ENCODE results near the gene BRD3. TPM values are rescaled to one million over a fixed set of nuclear protein-coding genes. Genes with fewer than 3 reads are reported as not detected.

BRD3 gene
- total RNA-seq, 1 experiment from 2014 or later: 47.3 TPM

GRCh38 chr9:134041649-134041962 lies 26.2 kb downstream of the BRD3 start:
- Histone ChIP-seq H3K9me2 (ENCODE audit: insufficient read depth) (no peaks in the 10 kb centered on the region), H3K4me3 (no peak overlapping the region), H3K79me2 (ENCODE audit: low read depth) (no peaks in the 10 kb centered on the region), H2AFZ (no peak overlapping the region), H3K4me2 (no peak overlapping the region), H3F3A (ENCODE audit: insufficient read depth, low read depth) (no peaks in the 10 kb centered on the region), H3K9me3 (ENCODE audit: insufficient read depth, low read depth) (no peaks in the 10 kb centered on the region), H3K27me3 (ENCODE audit: insufficient read depth, low read depth) (no peaks in the 10 kb centered on the region), H3K27ac (no peak overlapping the region), H4K20me1 (ENCODE audit: insufficient read depth) (peaks cover 9% of the 10 kb centered on the region), H3K4me1 (replicated peaks; ENCODE audit: insufficient read depth) (no peaks in the 10 kb centered on the region), H3K36me3 (ENCODE audit: low read depth) (no peaks in the 10 kb centered on the region; the same call in 1 of the 2 replicates)
- no peak for DNase-seq
- CTCF ChIA-PET: interaction anchor here (0.6 kb wide), 1 partner anchor 16 kb away, joined by 5 read pairs; the partner anchor contains the start of gene BRD3OS
- TF ChIP-seq CTCF (conservative IDR thresholded peaks at IDR 0.05) (no peak), EZH2 (IDR thresholded peaks at IDR 0.05; ENCODE audit: low read depth) (no peak)
- intact Hi-C loops (cut with micrococcal nuclease; ENCODE audit: unreplicated experiment): no loop called here
- no TSS peak for BruUV-seq (replicated peaks)
- POLR2A ChIA-PET (ENCODE audit: unreplicated experiment): no interaction called here

GRCh38 chr9:134040781-134041648 lies 26.8 kb downstream of the BRD3 start:
- Histone ChIP-seq H3K9me2 (ENCODE audit: insufficient read depth) (no peaks in the 10 kb centered on the region), H3K27ac (no peak overlapping the region), H3K4me1 (replicated peaks; ENCODE audit: insufficient read depth) (no peaks in the 10 kb centered on the region), H3K4me3 (no peak overlapping the region), H3K9me3 (ENCODE audit: insufficient read depth, low read depth) (no peaks in the 10 kb centered on the region), H3K4me2 (no peak overlapping the region), H4K20me1 (ENCODE audit: insufficient read depth) (peaks cover 9% of the 10 kb centered on the region), H3K27me3 (ENCODE audit: insufficient read depth, low read depth) (no peaks in the 10 kb centered on the region), H2AFZ (no peak overlapping the region), H3K79me2 (ENCODE audit: low read depth) (no peaks in the 10 kb centered on the region), H3F3A (ENCODE audit: insufficient read depth, low read depth) (no peaks in the 10 kb centered on the region), H3K36me3 (ENCODE audit: low read depth) (no peaks in the 10 kb centered on the region; the same call in 1 of the 2 replicates)
- intact Hi-C loops (cut with micrococcal nuclease; ENCODE audit: unreplicated experiment): no loop called here
- no peak for TF ChIP-seq EZH2 (IDR thresholded peaks at IDR 0.05; ENCODE audit: low read depth)
- TF ChIP-seq CTCF (conservative IDR thresholded peaks at IDR 0.05): no peak
- DNase-seq: no peak
- no TSS peak for BruUV-seq (replicated peaks)
- CTCF ChIA-PET: interaction anchor here (0.6 kb wide), 1 partner anchor 388 kb away, joined by 4 read pairs; no protein-coding TSS in a partner anchor
- POLR2A ChIA-PET (ENCODE audit: unreplicated experiment): no interaction called here

- no peaks in the 10 kb centered on the region for H3K79me2 ChIP-seq (ENCODE audit: low read depth)
- H3K9me2 ChIP-seq (ENCODE audit: insufficient read depth): no peaks in the 10 kb centered on the region
- H3K4me1 ChIP-seq (replicated peaks; ENCODE audit: insufficient read depth): no peaks in the 10 kb centered on the region
- no peak overlapping the region for H3K27ac ChIP-seq
- no peaks in the 10 kb centered on the region for H3F3A ChIP-seq (ENCODE audit: insufficient read depth, low read depth)
- peaks cover 9% of the 10 kb centered on the region for H4K20me1 ChIP-seq (ENCODE audit: insufficient read depth)
- no peaks in the 10 kb centered on the region for H3K9me3 ChIP-seq (ENCODE audit: insufficient read depth, low read depth)
- CTCF ChIA-PET: interaction anchor here (0.6 kb wide), 1 partner anchor 258 kb away, joined by 5 read pairs; no protein-coding TSS in a partner anchor
- DNase-seq: no peak
- no peaks in the 10 kb centered on the region; the same call in 1 of the 2 replicates for H3K36me3 ChIP-seq (ENCODE audit: low read depth)
- TF ChIP-seq EZH2 (IDR thresholded peaks at IDR 0.05; ENCODE audit: low read depth) (no peak), CTCF (conservative IDR thresholded peaks at IDR 0.05) (no peak)
- POLR2A ChIA-PET (ENCODE audit: unreplicated experiment): no interaction called here
- no TSS peak for BruUV-seq (replicated peaks)
- H2AFZ ChIP-seq: no peak overlapping the region
- intact Hi-C loops (cut with micrococcal nuclease; ENCODE audit: unreplicated experiment): no loop called here
- no peak overlapping the region for H3K4me3 ChIP-seq
- H3K27me3 ChIP-seq (ENCODE audit: insufficient read depth, low read depth): no peaks in the 10 kb centered on the region
- H3K4me2 ChIP-seq: no peak overlapping the region
These were observed 27.7 kb downstream of the BRD3 start for GRCh38 chr9:134040176-134040565.
